Loucy (cell line): ENCODE data around the gene TMEM139.
"Not testable (repeated sequence)": the region's sequence is repeated elsewhere in the genome, so short reads cannot be mapped to it uniquely, and the experiment has no call there.

Experiments used
- H2AFZ ChIP-seq: fragments of 200-600 bp; sonication (generic); 2 replicates; pipeline ENCODE4 v1.6.0; 2016; ENCODE audit warnings: antibody characterized with exemption, mild to moderate bottlenecking, low read length, moderate library complexity
- H3F3A ChIP-seq: fragments of 200-600 bp; 2 replicates; pipeline ENCODE4 v1.6.0; 2016; ENCODE audit warnings: antibody characterized with exemption, low read depth, mild to moderate bottlenecking
- H3K27me3 ChIP-seq: fragments of 200-600 bp; sonication (generic); 2 replicates; pipeline ENCODE4 v1.6.1; 2014; ENCODE audit warnings: low read length, mild to moderate bottlenecking; ENCODE audit not compliant: insufficient read depth, poor library complexity, severe bottlenecking
- H3K36me3 ChIP-seq: fragments of 200-600 bp; sonication (generic); 2 replicates; pipeline ENCODE4 v1.6.1; 2016; ENCODE audit warnings: low read length; ENCODE audit not compliant: insufficient read depth
- H3K4me1 ChIP-seq: fragments of 200-600 bp; sonication (generic); 2 replicates; pipeline ENCODE4 v1.5.1; 2014; ENCODE audit warnings: low read length, mild to moderate bottlenecking; ENCODE audit not compliant: insufficient read depth, poor library complexity, severe bottlenecking
- H3K4me2 ChIP-seq: fragments of 200-600 bp; sonication (generic); 2 replicates; pipeline ENCODE4 v1.6.0; 2014; ENCODE audit warnings: antibody characterized with exemption, low read length, low read depth, mild to moderate bottlenecking; ENCODE audit not compliant: poor library complexity, severe bottlenecking
- H3K4me3 ChIP-seq: fragments of 200-600 bp; sonication (generic); 2 replicates; pipeline ENCODE4 v1.5.1; 2014; ENCODE audit warnings: low read length, mild to moderate bottlenecking, mixed read lengths; ENCODE audit not compliant: poor library complexity, severe bottlenecking
- H3K79me2 ChIP-seq: fragments of 200-600 bp; sonication (generic); 2 replicates; pipeline ENCODE4 v1.6.1; 2014; ENCODE audit warnings: low read length; ENCODE audit not compliant: insufficient read depth
- H3K9ac ChIP-seq: fragments of 200-600 bp; sonication (generic); 2 replicates; pipeline ENCODE4 v1.6.0; 2014; ENCODE audit warnings: mild to moderate bottlenecking, low read depth, low read length, moderate library complexity; ENCODE audit not compliant: poor library complexity, severe bottlenecking
- H3K9me2 ChIP-seq: fragments of 200-600 bp; sonication (generic); replicated peaks from 2 replicates; pipeline ENCODE4 v1.6.1; 2016; ENCODE audit warnings: low read depth, low read length, mixed read lengths
- H3K9me3 ChIP-seq: fragments of 200-600 bp; sonication (generic); 2 replicates; pipeline ENCODE4 v1.6.1; 2014; ENCODE audit warnings: mild to moderate bottlenecking, antibody characterized with exemption, low read length, low read depth; ENCODE audit not compliant: insufficient read depth
- H4K20me1 ChIP-seq: fragments of 200-600 bp; sonication (generic); 2 replicates; pipeline ENCODE4 v1.6.0; 2014; ENCODE audit warnings: antibody characterized with exemption, low read length, mild to moderate bottlenecking; ENCODE audit not compliant: insufficient read depth, poor library complexity, severe bottlenecking
- EZH2phosphoT487 ChIP-seq: fragments of 200-600 bp; IDR thresholded peaks from 2 replicates; pipeline ENCODE4 v1.6.1; 2018; ENCODE audit warnings: antibody characterized with exemption, mild to moderate bottlenecking, moderate library complexity, borderline replicate concordance
- TF ChIP-seq, protein P1 (sequence below): fragments of 200-600 bp; sonication (generic); conservative IDR thresholded peaks from 2 replicates; pipeline ENCODE4 v1.5.1; 2014; ENCODE audit warnings: mild to moderate bottlenecking, antibody characterized with exemption, low read length

The TMEM139 gene

DNA sequence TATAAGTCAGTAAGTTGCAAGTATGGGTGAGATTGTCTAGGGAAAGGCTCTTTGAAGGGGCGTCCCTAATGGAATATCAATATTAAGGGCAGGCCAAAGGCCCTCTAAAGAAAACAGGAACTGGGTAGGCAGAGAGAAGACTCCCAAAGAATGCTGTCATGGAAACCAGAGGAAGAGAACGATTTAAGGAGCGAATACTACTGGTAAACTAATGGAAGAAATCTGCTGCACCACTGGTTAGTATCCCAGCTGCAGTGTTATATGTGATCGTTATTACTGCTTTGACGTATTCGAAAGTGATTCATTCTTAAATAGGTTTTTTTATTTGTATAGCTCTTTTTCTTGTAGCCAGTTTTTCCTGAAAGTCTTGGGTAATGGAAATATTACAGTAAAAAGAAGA is 4.7 kb downstream of the TMEM139 start:
- Histone ChIP-seq H3K36me3 (peaks cover 23% of the 10 kb centered on the region; the same call in 1 of the 2 replicates), H3K9me3 (no peaks in the 10 kb centered on the region), H3K4me2 (peak overlapping the region; percentile 89), H3K27me3 (no peaks in the 10 kb centered on the region), H3K9ac (peak overlapping the region; percentile 88), H2AFZ (no peak overlapping the region), H3K79me2 (peaks cover 61% of the 10 kb centered on the region), H3K4me1 (peaks cover 39% of the 10 kb centered on the region), H3K4me3 (peak overlapping the region; percentile 77), H3F3A (no peaks in the 10 kb centered on the region), H3K9me2 (no peaks in the 10 kb centered on the region), H4K20me1 (peaks cover 46% of the 10 kb centered on the region)
- TF ChIP-seq, protein P1, sequence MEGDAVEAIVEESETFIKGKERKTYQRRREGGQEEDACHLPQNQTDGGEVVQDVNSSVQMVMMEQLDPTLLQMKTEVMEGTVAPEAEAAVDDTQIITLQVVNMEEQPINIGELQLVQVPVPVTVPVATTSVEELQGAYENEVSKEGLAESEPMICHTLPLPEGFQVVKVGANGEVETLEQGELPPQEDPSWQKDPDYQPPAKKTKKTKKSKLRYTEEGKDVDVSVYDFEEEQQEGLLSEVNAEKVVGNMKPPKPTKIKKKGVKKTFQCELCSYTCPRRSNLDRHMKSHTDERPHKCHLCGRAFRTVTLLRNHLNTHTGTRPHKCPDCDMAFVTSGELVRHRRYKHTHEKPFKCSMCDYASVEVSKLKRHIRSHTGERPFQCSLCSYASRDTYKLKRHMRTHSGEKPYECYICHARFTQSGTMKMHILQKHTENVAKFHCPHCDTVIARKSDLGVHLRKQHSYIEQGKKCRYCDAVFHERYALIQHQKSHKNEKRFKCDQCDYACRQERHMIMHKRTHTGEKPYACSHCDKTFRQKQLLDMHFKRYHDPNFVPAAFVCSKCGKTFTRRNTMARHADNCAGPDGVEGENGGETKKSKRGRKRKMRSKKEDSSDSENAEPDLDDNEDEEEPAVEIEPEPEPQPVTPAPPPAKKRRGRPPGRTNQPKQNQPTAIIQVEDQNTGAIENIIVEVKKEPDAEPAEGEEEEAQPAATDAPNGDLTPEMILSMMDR, result no peak
- TF ChIP-seq EZH2phosphoT487, result no peak

DNA sequence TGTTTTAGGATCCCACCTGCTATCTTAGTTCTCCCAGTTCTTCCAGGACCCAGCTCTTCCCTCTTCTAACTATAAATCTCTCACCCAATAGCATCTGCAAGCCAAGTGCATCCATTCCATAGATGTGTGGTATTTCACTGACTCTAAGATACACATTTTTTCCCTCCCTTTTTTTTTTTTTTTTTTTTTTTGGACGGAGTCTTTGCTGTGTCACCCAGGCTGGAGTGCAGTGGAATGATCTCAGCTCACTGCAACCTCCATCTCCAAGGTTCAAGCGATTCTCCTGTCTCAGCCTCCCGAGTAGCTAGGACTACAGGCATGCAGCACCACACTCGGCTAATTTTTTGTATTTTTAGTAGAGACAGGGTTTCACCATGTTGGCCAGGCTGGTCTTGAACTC is 5.1 kb downstream of the TMEM139 start:
- H3F3A ChIP-seq, H2AFZ ChIP-seq, H3K9me2 ChIP-seq, H3K27me3 ChIP-seq, H3K9me3 ChIP-seq: not testable (repeated sequence)
- peak overlapping the region; percentile 77 for H3K4me3 ChIP-seq
- H3K9ac ChIP-seq, result peak overlapping the region; percentile 88
- peaks cover 44% of the 10 kb centered on the region for H3K4me1 ChIP-seq
- peak overlapping the region; percentile 89 for H3K4me2 ChIP-seq
- H4K20me1 ChIP-seq, result peaks cover 50% of the 10 kb centered on the region
- H3K79me2 ChIP-seq, result peaks cover 65% of the 10 kb centered on the region
- peaks cover 27% of the 10 kb centered on the region; the same call in 1 of the 2 replicates for H3K36me3 ChIP-seq

DNA sequence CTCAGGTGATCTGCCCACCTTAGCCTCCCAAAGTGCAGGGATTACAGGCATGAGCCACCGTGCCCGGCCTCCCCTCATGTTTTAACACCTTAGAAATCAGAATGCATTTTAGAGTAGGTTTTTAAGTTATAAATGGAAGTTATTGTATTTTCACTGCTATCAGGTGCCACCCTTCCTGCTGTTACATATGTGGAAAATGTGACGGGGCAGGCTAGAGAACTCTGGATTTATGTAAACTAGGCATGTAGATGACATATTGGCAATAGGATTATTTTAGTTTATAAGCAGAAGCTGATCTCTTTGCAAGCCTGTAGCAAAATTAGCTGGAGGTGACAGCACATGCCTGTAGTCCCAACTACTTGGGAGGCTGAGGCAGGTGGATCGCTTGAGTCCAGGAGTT is 5.5 kb downstream of the TMEM139 start:
- Histone ChIP-seq H3K36me3 (peaks cover 31% of the 10 kb centered on the region; the same call in 1 of the 2 replicates), H3K4me1 (peaks cover 48% of the 10 kb centered on the region), H3K9me2 (no peaks in the 10 kb centered on the region), H3K9me3 (no peaks in the 10 kb centered on the region), H2AFZ (no peak overlapping the region), H4K20me1 (peaks cover 50% of the 10 kb centered on the region), H3F3A (no peaks in the 10 kb centered on the region), H3K9ac (peak overlapping the region; percentile 88), H3K79me2 (peaks cover 69% of the 10 kb centered on the region), H3K27me3 (no peaks in the 10 kb centered on the region), H3K4me2 (peak overlapping the region; percentile 89), H3K4me3 (peak overlapping the region; percentile 77)
- TF ChIP-seq EZH2phosphoT487, result no peak
- TF ChIP-seq, protein P1, result no peak

DNA sequence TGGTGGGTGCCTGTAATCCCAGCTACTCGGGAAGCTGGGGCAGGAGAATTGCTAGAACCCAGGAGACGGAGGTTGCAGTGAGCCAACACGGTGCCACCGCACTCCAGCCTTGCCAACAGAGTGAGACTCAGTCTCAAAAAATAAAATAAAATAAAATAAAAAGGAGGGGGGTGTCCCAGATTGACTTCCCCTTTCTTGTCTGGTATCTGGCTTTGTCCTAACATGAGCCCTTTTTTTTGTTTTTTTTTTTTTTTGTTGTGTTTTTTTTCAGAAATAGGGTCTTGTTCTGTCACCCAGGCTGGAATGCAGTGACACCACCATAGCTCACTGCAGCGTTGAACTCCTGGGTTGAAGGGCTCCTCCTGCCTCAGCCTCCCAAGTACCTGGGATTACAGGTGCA is 8.1 kb downstream of the TMEM139 start:
- Histone ChIP-seq H3K4me2 (peak overlapping the region; percentile 89), H3K9me3 (no peaks in the 10 kb centered on the region), H4K20me1 (peaks cover 65% of the 10 kb centered on the region)

More for the DNA sequence above, 8.1 kb downstream of the TMEM139 start:
- H3K79me2 ChIP-seq, result peaks cover 91% of the 10 kb centered on the region
- peaks cover 61% of the 10 kb centered on the region for H3K4me1 ChIP-seq
- TF ChIP-seq, protein P1, result no peak
- TF ChIP-seq EZH2phosphoT487, result no peak
- no peak overlapping the region for H2AFZ ChIP-seq
- H3F3A ChIP-seq, result no peaks in the 10 kb centered on the region
- H3K27me3 ChIP-seq, result no peaks in the 10 kb centered on the region
- peaks cover 50% of the 10 kb centered on the region for H3K36me3 ChIP-seq
- no peak overlapping the region for H3K9ac ChIP-seq
- H3K9me2 ChIP-seq, result no peaks in the 10 kb centered on the region
- no peak overlapping the region for H3K4me3 ChIP-seq
